Measurements from ENCODE around the gene TRAF6. TPM values are rescaled to one million over a fixed set of nuclear protein-coding genes. Genes with fewer than 3 reads are reported as not detected.

Gene TRAF6
- total RNA-seq, 1 experiment from 2014 or later: 4.0 TPM

GRCh38 chr11:36499315-36499714, 10.8 kb downstream of the TRAF6 start:
- intact Hi-C loops (cut with micrococcal nuclease): no loop called here
- no peak overlapping the region for H3K27ac ChIP-seq (ENCODE audit: low read length)
- H3K4me2 ChIP-seq (ENCODE audit: low read length): no peak overlapping the region

GRCh38 chr11:36498721-36499120, 11.4 kb downstream of the TRAF6 start:
- DNase-seq: no peak
- Histone ChIP-seq H3K36me3 (ENCODE audit: low read depth, low read length) (peaks cover 20% of the 10 kb centered on the region), H4K20me1 (ENCODE audit: low read length) (no peaks in the 10 kb centered on the region), H3K9me3 (ENCODE audit: low read length) (no peaks in the 10 kb centered on the region), H3K27ac (ENCODE audit: low read length) (no peak overlapping the region), H3K4me3 (ENCODE audit: low read length) (no peak overlapping the region), H3K4me1 (ENCODE audit: insufficient read depth, low read length) (peaks cover 17% of the 10 kb centered on the region), H3F3A (ENCODE audit: low read length, unreplicated experiment) (no peaks in the 10 kb centered on the region), H3K79me2 (ENCODE audit: low read length) (peaks cover 7% of the 10 kb centered on the region), H2AFZ (ENCODE audit: low read length) (no peak overlapping the region), H3K9me2 (replicated peaks; ENCODE audit: low read length) (no peaks in the 10 kb centered on the region), H3K27me3 (ENCODE audit: low read length) (no peaks in the 10 kb centered on the region), H3K4me2 (ENCODE audit: low read length) (no peak overlapping the region), H3K9ac (ENCODE audit: low read length) (no peak overlapping the region)
- no peak for TF ChIP-seq EZH2 (IDR thresholded peaks at IDR 0.05; ENCODE audit: low read length, unreplicated experiment)
- no peak for TF ChIP-seq CTCF (conservative IDR thresholded peaks at IDR 0.05; ENCODE audit: low read depth, low read length)
- TF ChIP-seq EZH2phosphoT487 (IDR thresholded peaks at IDR 0.05; ENCODE audit: borderline replicate concordance, low read length): no peak
- no TSS peak for BruUV-seq (replicated peaks)
- ChIA-PET POLR2A (ENCODE audit: unreplicated experiment) (no interaction called here), CTCF (no interaction called here)
- intact Hi-C loops (cut with micrococcal nuclease): no loop called here
- ATAC-seq: no peak

More at GRCh38 chr11:36499315-36499714, 10.8 kb downstream of the TRAF6 start:
- Histone ChIP-seq H3K9me2 (replicated peaks; ENCODE audit: low read length) (no peaks in the 10 kb centered on the region), H3K27me3 (ENCODE audit: low read length) (no peaks in the 10 kb centered on the region), H3K9me3 (ENCODE audit: low read length) (no peaks in the 10 kb centered on the region), H3K36me3 (ENCODE audit: low read depth, low read length) (peaks cover 20% of the 10 kb centered on the region), H3K4me1 (ENCODE audit: insufficient read depth, low read length) (peaks cover 17% of the 10 kb centered on the region), H3K9ac (ENCODE audit: low read length) (no peak overlapping the region), H3K79me2 (ENCODE audit: low read length) (peaks cover 13% of the 10 kb centered on the region), H2AFZ (ENCODE audit: low read length) (no peak overlapping the region), H3K4me3 (ENCODE audit: low read length) (no peak overlapping the region), H3F3A (ENCODE audit: low read length, unreplicated experiment) (no peaks in the 10 kb centered on the region), H4K20me1 (ENCODE audit: low read length) (no peaks in the 10 kb centered on the region)
- DNase-seq (no peak), ATAC-seq (no peak)
- POLR2A ChIA-PET (ENCODE audit: unreplicated experiment): no interaction called here
- TF ChIP-seq EZH2 (IDR thresholded peaks at IDR 0.05; ENCODE audit: low read length, unreplicated experiment) (no peak), EZH2phosphoT487 (IDR thresholded peaks at IDR 0.05; ENCODE audit: borderline replicate concordance, low read length) (no peak), CTCF (conservative IDR thresholded peaks at IDR 0.05; ENCODE audit: low read depth, low read length) (no peak)
- CTCF ChIA-PET: no interaction called here
- BruUV-seq (replicated peaks): no TSS peak

- Histone ChIP-seq H3K27ac (ENCODE audit: low read length) (no peak overlapping the region), H3K27me3 (ENCODE audit: low read length) (no peaks in the 10 kb centered on the region), H3K9ac (ENCODE audit: low read length) (no peak overlapping the region), H3K4me1 (ENCODE audit: insufficient read depth, low read length) (no peaks in the 10 kb centered on the region), H3K79me2 (ENCODE audit: low read length) (no peaks in the 10 kb centered on the region), H3K4me2 (ENCODE audit: low read length) (no peak overlapping the region), H3K4me3 (ENCODE audit: low read length) (no peak overlapping the region), H3F3A (ENCODE audit: low read length, unreplicated experiment) (no peaks in the 10 kb centered on the region), H2AFZ (ENCODE audit: low read length) (no peak overlapping the region), H4K20me1 (ENCODE audit: low read length) (no peaks in the 10 kb centered on the region), H3K9me3 (ENCODE audit: low read length) (no peaks in the 10 kb centered on the region), H3K9me2 (replicated peaks; ENCODE audit: low read length) (no peaks in the 10 kb centered on the region), H3K36me3 (ENCODE audit: low read depth, low read length) (peaks cover 27% of the 10 kb centered on the region)
- intact Hi-C loops (cut with micrococcal nuclease): loop anchor here (5.0 kb wide), 1 partner anchor 201 kb away; no protein-coding TSS in a partner anchor
- CTCF ChIA-PET: interaction anchor here (0.8 to 1.4 kb wide), 6 partner anchors 8 to 201 kb away, joined by 5 to 17 read pairs (median 8); partner anchors contain the start of gene TRAF6
- DNase-seq (no peak), ATAC-seq (peak; percentile 11; the same call in 1 of the 2 replicates)
- no peak for TF ChIP-seq EZH2phosphoT487 (IDR thresholded peaks at IDR 0.05; ENCODE audit: borderline replicate concordance, low read length)
- TF ChIP-seq EZH2 (IDR thresholded peaks at IDR 0.05; ENCODE audit: low read length, unreplicated experiment): no peak
- no peak for TF ChIP-seq CTCF (conservative IDR thresholded peaks at IDR 0.05; ENCODE audit: low read depth, low read length)
- POLR2A ChIA-PET (ENCODE audit: unreplicated experiment): no interaction called here
- BruUV-seq (replicated peaks): no TSS peak
Observed at GRCh38 chr11:36493332-36493731, 16.7 kb downstream of the TRAF6 start.

Data from PC-3 (cell line).